Middle frontal gyrus (tissue), 1 donor: Measurements from ENCODE around the gene USP24.
"Not testable (repeated sequence)": the region's sequence is repeated elsewhere in the genome, so short reads cannot be mapped to it uniquely, and the experiment has no call there.

ENCODE experiments used
- DNase-seq: peaks from one replicate; pipeline ENCODE4 v3.0.0-alpha.2; 2015; ENCODE audit warnings: low spot score; ENCODE audit errors: extremely low spot score

Gene USP24

DNA sequence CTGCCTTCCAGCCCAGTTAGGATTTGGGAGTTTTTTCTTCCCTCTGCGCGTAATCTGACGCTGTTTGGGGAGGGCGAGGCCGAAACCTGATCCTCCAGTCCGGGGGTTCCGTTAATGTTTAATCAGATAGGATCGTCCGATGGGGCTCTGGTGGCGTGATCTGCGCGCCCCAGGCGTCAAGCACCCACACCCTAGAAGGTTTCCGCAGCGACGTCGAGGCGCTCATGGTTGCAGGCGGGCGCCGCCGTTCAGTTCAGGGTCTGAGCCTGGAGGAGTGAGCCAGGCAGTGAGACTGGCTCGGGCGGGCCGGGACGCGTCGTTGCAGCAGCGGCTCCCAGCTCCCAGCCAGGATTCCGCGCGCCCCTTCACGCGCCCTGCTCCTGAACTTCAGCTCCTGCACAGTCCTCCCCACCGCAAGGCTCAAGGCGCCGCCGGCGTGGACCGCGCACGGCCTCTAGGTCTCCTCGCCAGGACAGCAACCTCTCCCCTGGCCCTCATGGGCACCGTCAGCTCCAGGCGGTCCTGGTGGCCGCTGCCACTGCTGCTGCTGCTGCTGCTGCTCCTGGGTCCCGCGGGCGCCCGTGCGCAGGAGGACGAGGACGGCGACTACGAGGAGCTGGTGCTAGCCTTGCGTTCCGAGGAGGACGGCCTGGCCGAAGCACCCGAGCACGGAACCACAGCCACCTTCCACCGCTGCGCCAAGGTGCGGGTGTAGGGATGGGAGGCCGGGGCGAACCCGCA is 175.7 kb downstream of the USP24 start, which contains the start of gene PCSK9:
Gene PCSK9, plus strand, starts transcription at position 207 of the 741 bp plus-strand sequence. Its CDS starts 290 bp downstream, at position 497.
- no peak for DNase-seq

DNA sequence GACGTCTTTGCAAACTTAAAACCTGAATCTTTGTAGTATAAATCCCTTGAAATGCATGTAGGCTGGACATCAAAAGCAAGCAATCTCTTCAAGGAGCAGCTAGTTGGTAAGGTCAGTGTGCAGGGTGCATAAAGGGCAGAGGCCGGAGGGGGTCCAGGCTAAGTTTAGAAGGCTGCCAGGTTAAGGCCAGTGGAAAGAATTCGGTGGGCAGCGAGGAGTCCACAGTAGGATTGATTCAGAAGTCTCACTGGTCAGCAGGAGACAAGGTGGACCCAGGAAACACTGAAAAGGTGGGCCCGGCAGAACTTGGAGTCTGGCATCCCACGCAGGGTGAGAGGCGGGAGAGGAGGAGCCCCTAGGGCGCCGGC is 176.2 kb downstream of the USP24 start:
- DNase-seq, result no peak

DNA sequence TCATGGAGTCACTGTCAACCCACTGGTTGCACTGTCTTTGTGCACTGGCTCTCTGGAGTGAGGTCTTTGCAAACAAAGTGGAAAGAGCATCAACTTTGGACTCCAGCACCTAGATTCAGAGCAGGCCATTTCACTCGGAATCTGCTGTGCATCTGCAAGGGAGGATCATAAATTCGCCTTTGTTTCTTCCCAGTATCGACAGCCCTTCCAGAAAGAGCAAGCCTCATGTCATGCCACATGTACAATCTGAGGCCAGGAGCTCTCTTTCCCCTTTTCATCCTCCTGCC is 176.7 kb downstream of the USP24 start:
- DNase-seq, result no peak

DNA sequence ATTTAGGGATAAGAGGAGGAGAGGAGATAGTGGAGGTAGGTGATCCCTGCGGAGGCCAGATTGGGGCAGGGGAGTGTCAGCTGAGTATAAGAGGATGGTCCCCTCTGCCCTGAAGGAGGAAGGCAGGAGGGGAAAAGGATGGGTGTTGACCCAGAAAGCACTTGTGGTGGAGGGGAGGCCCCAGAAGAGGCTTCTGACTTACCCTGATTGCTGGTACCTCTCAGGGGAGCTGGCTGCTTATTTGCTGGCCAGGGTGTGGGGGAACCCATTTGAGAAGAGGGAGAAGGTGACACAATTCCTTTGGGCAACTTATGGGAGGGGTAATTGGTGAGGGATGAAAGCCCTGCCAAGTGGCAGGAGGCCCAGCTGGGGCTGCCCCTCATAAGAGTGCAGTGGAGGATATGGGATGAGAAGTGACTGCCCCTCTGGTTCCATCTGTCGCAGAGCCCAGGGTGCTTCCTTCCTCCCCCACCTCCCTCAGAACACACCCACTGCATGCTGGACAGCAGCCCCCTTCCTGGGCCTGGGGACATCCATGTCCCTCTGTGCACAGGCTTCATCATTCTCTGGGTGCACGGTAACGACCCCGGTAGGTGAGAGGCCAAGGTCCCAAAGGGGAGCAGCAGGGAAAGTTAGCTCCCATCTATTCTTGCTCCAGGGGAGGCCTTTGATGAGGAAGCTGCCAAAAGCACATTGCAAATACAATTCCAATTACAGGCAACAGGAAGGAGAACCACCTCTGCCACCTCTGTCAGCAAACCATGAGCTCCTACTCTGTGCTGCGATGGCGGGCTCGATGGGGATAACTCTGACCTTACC is 177.2 kb downstream of the USP24 start:
- no peak for DNase-seq

DNA sequence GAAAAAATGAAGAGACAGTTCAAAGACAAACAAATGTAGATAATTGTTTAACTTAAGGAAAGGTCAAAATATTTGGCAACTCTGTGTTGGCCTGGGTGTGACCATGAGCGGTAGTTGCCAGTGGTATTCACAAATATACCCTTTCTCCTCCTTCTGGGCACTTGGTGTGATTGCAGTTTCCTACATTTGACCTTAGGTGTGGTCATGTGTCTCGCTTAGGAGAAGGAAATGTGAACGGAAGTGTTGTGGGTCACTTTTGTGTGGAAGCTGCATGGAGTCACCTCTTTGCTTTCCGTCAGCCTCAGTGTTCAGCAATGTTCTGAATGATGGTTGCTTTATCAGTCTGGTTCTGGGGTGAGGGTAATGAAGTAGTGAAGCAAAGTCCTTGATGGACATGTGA is 179.3 kb downstream of the USP24 start:
- DNase-seq, result no peak

DNA sequence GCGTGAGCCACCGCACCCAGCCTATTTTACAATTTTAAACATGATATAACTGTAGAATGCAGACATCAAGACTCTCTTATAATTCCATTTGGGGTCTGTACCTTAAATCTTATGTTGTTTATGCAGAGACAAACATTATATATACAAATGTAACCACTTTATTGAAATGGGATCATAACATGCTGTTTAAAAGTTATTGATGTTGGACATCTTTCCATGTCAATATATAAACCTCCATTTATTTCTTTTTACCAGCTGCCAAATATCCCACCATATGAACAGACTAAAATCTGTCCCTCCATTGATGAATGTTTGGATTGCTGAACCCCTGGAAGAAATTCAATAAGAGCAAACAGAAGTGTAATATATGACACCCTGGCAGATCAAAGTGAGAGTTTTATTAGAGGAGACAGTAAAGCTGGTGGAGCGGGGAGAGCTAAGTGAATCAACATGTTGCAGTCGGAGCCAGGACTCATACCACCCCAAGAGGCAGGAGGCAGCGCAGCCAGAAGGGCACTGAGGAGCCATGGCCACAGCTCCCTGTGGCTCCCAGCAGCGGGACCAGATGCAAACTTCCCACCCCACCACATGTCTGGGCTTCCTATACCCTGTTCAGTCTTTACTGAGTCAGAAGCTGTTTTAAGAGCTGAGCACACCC is 180.6 kb downstream of the USP24 start:
- no peak for DNase-seq

DNA sequence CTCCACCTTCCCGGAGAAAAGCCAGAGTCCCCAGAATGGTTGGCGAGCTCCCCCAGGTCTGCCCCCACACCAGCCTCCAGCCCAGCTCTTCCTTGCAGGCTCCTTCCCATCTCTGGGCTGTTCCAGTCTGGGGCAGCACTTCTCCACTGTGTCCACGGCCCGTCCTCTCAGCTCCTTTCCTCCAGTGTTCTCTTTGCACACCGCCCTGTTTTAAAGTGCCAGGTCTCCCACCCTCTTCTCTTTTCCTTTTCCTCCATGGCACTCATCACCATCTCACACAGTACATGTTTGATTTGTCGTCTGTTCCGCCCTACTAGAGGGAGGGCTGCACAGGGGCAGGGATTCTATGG is 181.9 kb downstream of the USP24 start:
- DNase-seq, result no peak

DNA sequence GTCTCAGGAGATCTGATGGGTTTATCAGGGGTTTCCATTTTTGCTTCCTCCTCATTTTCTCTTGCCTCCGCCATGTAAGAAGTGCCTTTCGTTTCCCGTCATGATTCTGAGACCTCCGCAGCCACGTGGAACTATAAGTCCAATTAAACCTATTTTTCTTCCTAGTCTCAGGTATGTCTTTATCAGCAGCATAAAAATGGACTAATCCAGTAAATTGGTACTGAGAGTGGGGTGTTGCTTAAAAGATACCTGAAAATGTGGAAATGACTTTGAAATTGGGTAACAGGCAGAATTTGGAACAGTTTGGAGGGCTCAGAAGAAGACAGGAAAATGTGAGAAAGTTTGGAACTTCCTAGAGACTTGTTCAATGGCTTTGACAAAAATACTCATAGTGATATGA is 184.1 kb downstream of the USP24 start:
- not testable (repeated sequence) for DNase-seq

DNA sequence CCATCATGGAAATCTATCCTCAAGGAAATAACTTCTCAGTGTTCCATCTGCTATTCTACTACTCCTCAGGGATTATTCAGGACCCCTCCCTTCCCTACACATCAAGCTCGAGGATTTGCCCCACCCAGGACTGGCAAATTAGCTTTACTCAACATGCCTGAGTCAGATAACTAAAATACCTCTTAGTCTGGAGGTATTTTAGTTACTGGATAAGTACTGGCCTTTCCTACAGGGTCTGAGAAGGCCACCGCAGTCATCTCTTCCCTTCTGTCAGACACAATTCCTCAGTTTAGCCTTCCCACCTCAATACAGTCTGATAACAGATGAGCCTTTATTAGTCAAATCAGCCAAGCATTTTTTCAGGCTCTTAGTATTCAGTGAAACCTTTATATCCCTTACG is 188.5 kb downstream of the USP24 start:
- DNase-seq, result not testable (repeated sequence)

DNA sequence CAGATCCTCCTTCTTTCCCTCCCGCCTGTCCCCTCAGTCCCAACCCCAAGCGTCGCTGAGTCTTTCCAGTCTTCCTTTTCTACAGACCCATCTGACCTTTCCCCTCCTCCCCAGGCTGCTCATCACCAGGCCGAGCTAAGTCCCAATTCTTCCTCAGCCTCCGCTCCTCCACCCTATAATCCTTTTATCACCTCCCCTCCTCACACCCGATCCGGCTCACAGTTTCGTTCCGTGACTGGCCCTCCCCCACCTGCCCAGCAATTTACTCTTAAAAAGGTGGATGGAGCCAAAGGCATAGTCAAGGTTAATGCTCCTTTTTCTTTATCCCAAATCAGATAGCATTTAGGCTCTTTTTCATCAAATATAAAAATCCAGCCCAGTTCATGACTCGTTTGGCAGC is 191.0 kb downstream of the USP24 start:
- DNase-seq, result not testable (repeated sequence)

DNA sequence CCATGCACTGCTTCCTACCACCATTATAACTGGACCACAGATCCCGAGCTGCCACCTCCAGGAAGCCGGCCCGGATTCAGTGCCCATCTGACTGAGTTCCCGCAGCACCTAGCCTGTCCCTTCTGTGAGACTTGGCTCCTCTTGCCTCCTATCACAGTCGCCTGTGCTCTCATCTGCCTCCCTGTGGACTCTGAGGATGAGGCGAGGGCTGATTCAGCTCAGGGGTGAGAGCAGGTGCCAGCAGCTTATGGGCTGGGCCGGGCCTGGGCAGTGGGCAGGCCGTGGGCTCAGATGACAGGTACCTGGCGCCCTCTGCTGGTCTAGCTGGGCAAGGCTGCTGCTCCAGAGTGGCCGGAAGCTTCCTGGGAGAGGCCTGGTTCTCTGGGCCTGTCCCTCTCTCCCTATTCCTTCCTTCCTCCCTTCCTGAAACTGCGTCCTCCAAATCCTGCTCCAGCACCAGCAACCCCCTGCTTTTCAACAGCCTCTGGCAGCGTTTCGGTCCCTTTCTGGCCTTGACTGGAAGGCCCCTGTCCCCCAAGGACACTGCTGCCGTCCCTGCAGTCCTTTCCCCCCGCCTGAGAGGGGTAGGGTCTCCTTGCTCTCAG is 193.1 kb downstream of the USP24 start:
- DNase-seq, result peak; percentile 11

DNA sequence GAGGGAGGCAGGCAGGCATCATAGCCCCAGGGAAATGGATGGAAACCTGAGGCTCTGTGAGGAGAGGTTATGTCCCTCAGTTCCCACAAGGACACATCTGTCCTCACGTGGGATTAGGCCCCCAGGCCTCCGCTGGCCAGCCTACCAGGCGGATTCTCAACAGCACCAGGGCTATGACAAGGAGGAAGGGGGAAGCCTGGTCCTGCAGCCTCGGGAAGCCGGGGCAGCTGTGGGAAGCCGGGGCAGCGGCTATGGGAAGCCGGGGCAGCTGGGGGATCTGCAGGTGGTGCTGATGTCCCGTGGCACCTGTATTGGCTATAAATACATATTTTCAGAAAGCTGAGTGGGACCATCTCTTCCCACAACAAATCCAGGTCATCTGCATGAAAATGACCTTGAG is 196.8 kb downstream of the USP24 start:
- DNase-seq, result no peak
